ENCODE data around the gene SLC39A11.
A peak's percentile ranks its signal among the peaks of the same experiment; 100 is the strongest.

The SLC39A11 gene

DNA sequence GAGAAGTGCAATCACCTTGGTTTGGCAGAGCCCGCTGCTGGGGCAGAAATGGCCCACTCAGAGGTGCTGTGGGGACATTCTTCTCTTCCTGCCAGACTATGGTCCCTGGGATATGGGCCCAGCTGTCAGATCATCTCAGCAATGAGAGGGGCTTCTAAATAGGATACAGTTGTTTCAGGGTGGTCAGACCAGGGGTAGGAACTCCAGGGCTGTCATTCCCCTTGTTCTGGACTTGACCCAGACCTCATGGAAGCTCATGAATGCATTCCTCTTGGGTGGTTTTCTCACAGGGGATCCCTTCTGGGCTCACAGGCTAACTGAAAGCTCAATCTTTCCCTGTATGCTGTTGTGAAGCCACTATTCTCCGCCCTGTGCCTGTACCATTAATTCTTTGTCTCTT is 347.2 kb downstream of the SLC39A11 start:
- H3K9ac ChIP-seq (ENCODE audit: low read depth, low read length), result no peak overlapping the region

DNA sequence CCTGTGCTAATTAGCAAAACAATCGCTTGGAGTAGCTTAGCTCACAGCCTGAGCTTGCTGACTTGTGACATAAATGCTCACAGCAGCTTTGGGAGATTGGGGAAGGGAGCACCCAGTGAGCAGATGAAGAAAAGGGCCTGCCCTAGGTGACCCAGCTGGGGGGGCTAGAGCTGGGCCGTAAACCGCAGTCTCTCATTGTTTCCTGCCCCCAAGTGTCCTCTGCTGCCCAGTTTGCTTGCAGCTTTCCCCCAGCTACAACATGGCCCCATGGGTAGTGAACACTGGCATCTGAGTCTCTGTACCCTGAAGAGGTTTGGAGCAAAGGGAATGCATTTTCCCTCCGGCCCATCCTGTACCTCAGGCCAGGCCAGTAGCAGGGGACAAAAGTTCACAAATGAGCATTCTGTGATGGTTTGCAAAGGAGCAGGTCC is 349.4 kb downstream of the SLC39A11 start:
- no peak overlapping the region for H3K9ac ChIP-seq (ENCODE audit: low read depth, low read length)
- no peaks in the 10 kb centered on the region for H3K9me3 ChIP-seq (ENCODE audit: control insufficient read depth, insufficient read depth, low read length)
- no peaks in the 10 kb centered on the region for H3K36me3 ChIP-seq (ENCODE audit: control insufficient read depth, insufficient read depth, low read length)
- H3K27me3 ChIP-seq (ENCODE audit: control insufficient read depth, insufficient read depth, low read length), result no peaks in the 10 kb centered on the region
- peaks cover 14% of the 10 kb centered on the region for H3K4me1 ChIP-seq (ENCODE audit: control insufficient read depth, insufficient read depth, low read length)
- no peak overlapping the region for H3K4me3 ChIP-seq (ENCODE audit: low read depth, low read length)
- peak overlapping the region; percentile 68 for H3K27ac ChIP-seq (ENCODE audit: low read depth, low read length)

More for the DNA sequence above, 347.2 kb downstream of the SLC39A11 start:
- Histone ChIP-seq H3K27ac (ENCODE audit: low read depth, low read length) (no peak overlapping the region), H3K9me3 (ENCODE audit: control insufficient read depth, insufficient read depth, low read length) (no peaks in the 10 kb centered on the region), H3K4me3 (ENCODE audit: low read depth, low read length) (no peak overlapping the region), H3K36me3 (ENCODE audit: control insufficient read depth, insufficient read depth, low read length) (no peaks in the 10 kb centered on the region), H3K27me3 (ENCODE audit: control insufficient read depth, insufficient read depth, low read length) (no peaks in the 10 kb centered on the region), H3K4me1 (ENCODE audit: control insufficient read depth, insufficient read depth, low read length) (peaks cover 14% of the 10 kb centered on the region)

GRCh38 chr17:72737151-72737690 is 355.3 kb downstream of the SLC39A11 start:
- no peak overlapping the region for H3K4me3 ChIP-seq (ENCODE audit: low read depth, low read length)
- H3K27me3 ChIP-seq (ENCODE audit: control insufficient read depth, insufficient read depth, low read length), result no peaks in the 10 kb centered on the region
- H3K9ac ChIP-seq (ENCODE audit: low read depth, low read length), result no peak overlapping the region
- no peaks in the 10 kb centered on the region for H3K4me1 ChIP-seq (ENCODE audit: control insufficient read depth, insufficient read depth, low read length)
- H3K36me3 ChIP-seq (ENCODE audit: control insufficient read depth, insufficient read depth, low read length), result no peaks in the 10 kb centered on the region
- no peaks in the 10 kb centered on the region for H3K9me3 ChIP-seq (ENCODE audit: control insufficient read depth, insufficient read depth, low read length)
- no peak overlapping the region for H3K27ac ChIP-seq (ENCODE audit: low read depth, low read length)

GRCh38 chr17:72735592-72735991 is 356.9 kb downstream of the SLC39A11 start:
- Histone ChIP-seq H3K27me3 (ENCODE audit: control insufficient read depth, insufficient read depth, low read length) (no peaks in the 10 kb centered on the region), H3K4me3 (ENCODE audit: low read depth, low read length) (no peak overlapping the region), H3K27ac (ENCODE audit: low read depth, low read length) (no peak overlapping the region), H3K4me1 (ENCODE audit: control insufficient read depth, insufficient read depth, low read length) (no peaks in the 10 kb centered on the region), H3K36me3 (ENCODE audit: control insufficient read depth, insufficient read depth, low read length) (no peaks in the 10 kb centered on the region), H3K9me3 (ENCODE audit: control insufficient read depth, insufficient read depth, low read length) (no peaks in the 10 kb centered on the region), H3K9ac (ENCODE audit: low read depth, low read length) (no peak overlapping the region)

GRCh38 chr17:72735048-72735447 is 357.4 kb downstream of the SLC39A11 start:
- no peaks in the 10 kb centered on the region for H3K27me3 ChIP-seq (ENCODE audit: control insufficient read depth, insufficient read depth, low read length)

GRCh38 chr17:72734613-72735012 is 357.9 kb downstream of the SLC39A11 start:
- H3K36me3 ChIP-seq (ENCODE audit: control insufficient read depth, insufficient read depth, low read length), result no peaks in the 10 kb centered on the region
- H3K9ac ChIP-seq (ENCODE audit: low read depth, low read length), result no peak overlapping the region
- H3K27ac ChIP-seq (ENCODE audit: low read depth, low read length), result no peak overlapping the region
- no peaks in the 10 kb centered on the region for H3K4me1 ChIP-seq (ENCODE audit: control insufficient read depth, insufficient read depth, low read length)
- no peaks in the 10 kb centered on the region for H3K9me3 ChIP-seq (ENCODE audit: control insufficient read depth, insufficient read depth, low read length)
- no peaks in the 10 kb centered on the region for H3K27me3 ChIP-seq (ENCODE audit: control insufficient read depth, insufficient read depth, low read length)
- no peak overlapping the region for H3K4me3 ChIP-seq (ENCODE audit: low read depth, low read length)

More at GRCh38 chr17:72735048-72735447, 357.4 kb downstream of the SLC39A11 start:
- Histone ChIP-seq H3K4me1 (ENCODE audit: control insufficient read depth, insufficient read depth, low read length) (no peaks in the 10 kb centered on the region), H3K4me3 (ENCODE audit: low read depth, low read length) (no peak overlapping the region), H3K9ac (ENCODE audit: low read depth, low read length) (no peak overlapping the region), H3K36me3 (ENCODE audit: control insufficient read depth, insufficient read depth, low read length) (no peaks in the 10 kb centered on the region), H3K9me3 (ENCODE audit: control insufficient read depth, insufficient read depth, low read length) (no peaks in the 10 kb centered on the region), H3K27ac (ENCODE audit: low read depth, low read length) (no peak overlapping the region)

GRCh38 chr17:72733619-72734282 is 358.7 kb downstream of the SLC39A11 start:
- Histone ChIP-seq H3K9ac (ENCODE audit: low read depth, low read length) (no peak overlapping the region), H3K4me3 (ENCODE audit: low read depth, low read length) (no peak overlapping the region), H3K27ac (ENCODE audit: low read depth, low read length) (no peak overlapping the region), H3K27me3 (ENCODE audit: control insufficient read depth, insufficient read depth, low read length) (no peaks in the 10 kb centered on the region), H3K4me1 (ENCODE audit: control insufficient read depth, insufficient read depth, low read length) (no peaks in the 10 kb centered on the region), H3K9me3 (ENCODE audit: control insufficient read depth, insufficient read depth, low read length) (no peaks in the 10 kb centered on the region), H3K36me3 (ENCODE audit: control insufficient read depth, insufficient read depth, low read length) (no peaks in the 10 kb centered on the region)

DNA sequence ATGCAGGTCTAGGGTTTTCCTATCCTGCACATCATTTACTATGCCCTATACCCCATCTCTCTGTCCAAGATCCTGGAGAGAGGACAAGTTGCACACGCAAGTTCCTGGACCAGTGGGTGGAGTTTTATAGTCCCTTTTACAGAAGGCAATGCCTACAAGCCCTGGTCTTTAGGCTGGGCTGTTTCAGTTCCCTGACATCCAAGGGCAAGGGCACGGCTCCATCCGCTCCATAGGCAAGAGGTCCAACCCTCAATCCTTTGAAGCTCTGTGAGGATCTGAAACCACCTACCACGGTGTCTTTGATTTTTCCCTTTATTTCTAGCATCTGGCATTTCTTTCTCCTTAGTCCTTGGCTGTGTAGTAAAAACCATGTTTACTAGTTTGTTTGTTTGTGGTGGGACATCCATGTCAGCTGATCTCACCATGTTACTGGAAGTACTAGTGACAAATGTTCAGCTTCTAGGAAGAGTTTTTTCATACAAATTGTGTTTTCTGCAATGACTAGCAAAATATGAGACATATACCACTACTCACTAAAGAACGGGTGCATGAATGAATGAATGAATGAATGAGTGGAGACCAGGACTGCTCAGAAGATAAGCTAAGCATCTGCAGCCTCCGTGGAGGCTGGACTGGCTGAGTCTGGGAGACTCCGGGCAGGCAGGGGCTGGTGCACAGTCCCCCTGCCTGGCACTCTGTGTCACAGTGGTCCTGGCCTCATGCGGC is 359.4 kb downstream of the SLC39A11 start:
- H3K27ac ChIP-seq (ENCODE audit: low read depth, low read length), result no peak overlapping the region
- H3K4me1 ChIP-seq (ENCODE audit: control insufficient read depth, insufficient read depth, low read length), result no peaks in the 10 kb centered on the region
- no peaks in the 10 kb centered on the region for H3K27me3 ChIP-seq (ENCODE audit: control insufficient read depth, insufficient read depth, low read length)
- H3K36me3 ChIP-seq (ENCODE audit: control insufficient read depth, insufficient read depth, low read length), result no peaks in the 10 kb centered on the region
- no peak overlapping the region for H3K9ac ChIP-seq (ENCODE audit: low read depth, low read length)
- no peak overlapping the region for H3K4me3 ChIP-seq (ENCODE audit: low read depth, low read length)
- H3K9me3 ChIP-seq (ENCODE audit: control insufficient read depth, insufficient read depth, low read length), result no peaks in the 10 kb centered on the region

DNA sequence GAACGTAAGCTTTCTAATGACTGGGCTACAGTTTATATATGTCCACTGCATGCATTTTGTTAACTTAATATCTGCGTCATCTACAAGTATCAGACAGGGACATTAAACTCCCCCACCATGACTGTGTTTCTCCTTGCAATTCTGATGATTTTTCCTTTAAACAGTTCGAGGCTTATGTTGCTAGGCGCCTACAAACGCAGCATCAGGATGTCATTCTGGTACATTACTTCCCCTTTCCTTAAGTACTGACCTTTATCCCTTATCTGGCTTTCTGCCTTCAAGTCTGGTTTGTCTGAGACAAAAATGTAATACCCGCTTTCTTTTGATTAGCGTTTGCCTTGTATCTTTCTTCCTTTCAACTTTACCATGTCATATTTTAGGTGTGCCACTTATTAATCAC is 362.4 kb downstream of the SLC39A11 start:
- H3K4me1 ChIP-seq (ENCODE audit: control insufficient read depth, insufficient read depth, low read length), result peaks cover 4% of the 10 kb centered on the region; the same call in 1 of the 2 replicates
- H3K4me3 ChIP-seq (ENCODE audit: low read depth, low read length), result no peak overlapping the region
- no peak overlapping the region for H3K27ac ChIP-seq (ENCODE audit: low read depth, low read length)
- no peaks in the 10 kb centered on the region for H3K9me3 ChIP-seq (ENCODE audit: control insufficient read depth, insufficient read depth, low read length)
- H3K9ac ChIP-seq (ENCODE audit: low read depth, low read length), result no peak overlapping the region
- no peaks in the 10 kb centered on the region for H3K36me3 ChIP-seq (ENCODE audit: control insufficient read depth, insufficient read depth, low read length)
- no peaks in the 10 kb centered on the region for H3K27me3 ChIP-seq (ENCODE audit: control insufficient read depth, insufficient read depth, low read length)

- Histone ChIP-seq H3K9ac (ENCODE audit: low read depth, low read length) (no peak overlapping the region), H3K27ac (ENCODE audit: low read depth, low read length) (no peak overlapping the region)
These were observed 365.6 kb downstream of the SLC39A11 start for GRCh38 chr17:72726936-72727335.

DNA sequence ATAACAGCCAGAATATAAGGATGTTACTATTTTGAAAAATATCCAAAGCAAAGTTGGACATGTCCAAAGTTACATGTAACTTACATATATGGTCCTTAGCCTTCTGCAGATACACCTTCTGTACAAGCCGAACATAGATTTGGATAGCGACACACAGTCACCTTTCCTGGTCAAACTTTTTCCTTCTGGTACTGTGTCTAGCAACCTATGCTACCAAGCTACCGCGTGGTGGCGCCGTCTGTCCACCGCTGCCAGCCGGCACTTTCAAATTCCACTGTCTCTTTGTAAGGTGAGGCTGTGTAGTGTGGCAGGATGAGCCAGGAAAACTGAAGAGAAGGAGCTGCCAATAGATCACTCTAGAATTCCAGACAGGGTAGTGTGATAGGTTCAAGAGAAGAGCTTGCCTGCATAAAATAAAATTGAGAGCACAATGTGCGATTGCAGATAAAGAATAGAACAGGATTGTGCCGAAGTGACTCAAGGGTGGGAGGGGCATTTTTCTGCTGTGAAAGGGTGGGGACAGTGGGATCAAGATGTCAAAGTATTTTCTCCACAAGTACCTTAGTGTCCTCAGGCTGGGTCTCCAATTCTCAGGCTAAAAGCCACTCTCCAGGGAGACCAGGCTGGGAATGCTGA is 366.9 kb downstream of the SLC39A11 start:
- no peak overlapping the region for H3K9ac ChIP-seq (ENCODE audit: low read depth, low read length)
- no peaks in the 10 kb centered on the region for H3K27me3 ChIP-seq (ENCODE audit: control insufficient read depth, insufficient read depth, low read length)
- H3K27ac ChIP-seq (ENCODE audit: low read depth, low read length), result no peak overlapping the region
- H3K4me1 ChIP-seq (ENCODE audit: control insufficient read depth, insufficient read depth, low read length), result peaks cover 15% of the 10 kb centered on the region
- no peaks in the 10 kb centered on the region for H3K36me3 ChIP-seq (ENCODE audit: control insufficient read depth, insufficient read depth, low read length)
- no peaks in the 10 kb centered on the region for H3K9me3 ChIP-seq (ENCODE audit: control insufficient read depth, insufficient read depth, low read length)
- H3K4me3 ChIP-seq (ENCODE audit: low read depth, low read length), result no peak overlapping the region

More at GRCh38 chr17:72726936-72727335, 365.6 kb downstream of the SLC39A11 start:
- H3K27me3 ChIP-seq (ENCODE audit: control insufficient read depth, insufficient read depth, low read length), result no peaks in the 10 kb centered on the region
- H3K36me3 ChIP-seq (ENCODE audit: control insufficient read depth, insufficient read depth, low read length), result no peaks in the 10 kb centered on the region
- H3K4me3 ChIP-seq (ENCODE audit: low read depth, low read length), result no peak overlapping the region
- no peaks in the 10 kb centered on the region for H3K9me3 ChIP-seq (ENCODE audit: control insufficient read depth, insufficient read depth, low read length)
- H3K4me1 ChIP-seq (ENCODE audit: control insufficient read depth, insufficient read depth, low read length), result peaks cover 14% of the 10 kb centered on the region

Measured in HUES48 (cell line).